Gastroesophageal sphincter (tissue), 3 donors: ENCODE measurements around the gene OR6C68.

Experiments used
- CTCF ChIP-seq, 4 experiments: fragments of 200-600 bp in 2 of 4; fragments of 450-650 bp in 2 of 4; sonication (generic) in 1 of 4; IDR thresholded peaks; one replicate each; pipeline ENCODE4 v1.5.1; 2017 to 2019; ENCODE audit warnings: antibody characterized with exemption in 4 of 4, mild to moderate bottlenecking in 2 of 4, moderate library complexity in 2 of 4
- POLR2A ChIP-seq, 2 donors: fragments of 450-650 bp; IDR thresholded peaks; one replicate each; pipeline ENCODE4 v1.6.1; 2017; ENCODE audit warnings: antibody characterized with exemption in 2 of 2, mild to moderate bottlenecking in 2 of 2, moderate library complexity in 1 of 2
- POLR2AphosphoS5 ChIP-seq: sonication (generic); formaldehyde crosslinking; IDR thresholded peaks from one replicate; pipeline ENCODE4 v1.6.1; 2017; ENCODE audit warnings: antibody characterized with exemption

GRCh38 chr12:55499231-55499630 is 7.1 kb downstream of the OR6C68 start:
- TF ChIP-seq POLR2AphosphoS5 (no peak), POLR2A (IDR thresholded peaks at IDR 0.05) (no peak), CTCF (IDR thresholded peaks at IDR 0.05) (no peak)
